RWPE1 (cell line): Measurements from ENCODE around the gene EOGT.

ENCODE experiments used
- CTCF ChIA-PET: fragments of 350-600 bp; sonication (Branson Sonifier 250); formaldehyde crosslinking; extraction: SDS; loops from one replicate; lab custom pipeline; 2021; lab: Yijun Ruan, JAX
- POLR2A ChIA-PET: fragments of 400-600 bp; formaldehyde crosslinking; extraction: SDS; loops from one replicate; lab custom pipeline; 2020; ENCODE audit warnings: antibody characterized with exemption; ENCODE audit not compliant: low non-redundant PET; lab: Yijun Ruan, JAX
- DNase-seq: peaks from one replicate; pipeline ENCODE4 v3.0.0; 2012; ENCODE audit warnings: low spot score
- H3K27ac ChIP-seq: fragments of 450-650 bp; 2 replicates; pipeline ENCODE4 v1.5.1; 2017
- CTCF ChIP-seq: fragments of 450-650 bp; conservative IDR thresholded peaks from 2 replicates; pipeline ENCODE4 v1.5.1; 2017; ENCODE audit warnings: low read depth, mild to moderate bottlenecking

Gene EOGT

DNA sequence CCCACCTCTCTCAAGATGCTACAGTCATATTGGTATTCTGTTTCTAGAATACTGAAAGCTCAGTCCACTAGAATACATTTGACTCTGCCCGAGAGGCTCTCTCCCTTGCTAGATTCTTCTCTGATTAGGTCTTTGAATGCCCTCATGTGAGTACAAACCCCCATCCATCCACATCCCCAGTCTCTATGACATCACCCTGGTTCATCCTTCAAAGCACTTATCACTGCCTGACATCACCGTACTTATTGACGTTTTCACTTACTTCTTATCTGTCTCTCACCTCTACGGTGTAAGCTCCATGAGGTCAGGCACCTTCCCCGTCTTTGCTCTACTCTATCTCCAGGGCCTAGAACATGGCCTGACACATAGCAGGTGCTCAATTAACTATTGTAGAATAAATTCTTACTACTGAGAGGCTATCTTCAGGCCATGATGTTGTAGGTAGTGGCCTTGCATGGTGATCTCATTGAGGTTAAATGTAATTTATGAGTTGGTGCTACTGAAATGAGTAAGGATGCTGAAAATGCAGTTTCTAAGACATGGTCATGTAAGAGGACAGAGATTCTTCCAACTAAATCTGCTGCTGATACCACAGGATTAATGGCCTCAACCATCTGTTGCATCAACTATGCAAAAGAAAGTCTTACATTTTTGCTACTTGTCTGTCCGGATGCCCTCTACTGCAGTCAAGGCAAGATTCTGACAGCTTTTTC lies 26.8 kb downstream of the EOGT start:
- ChIA-PET POLR2A (no interaction called here), CTCF (no interaction called here)
- no peak for TF ChIP-seq CTCF
- H3K27ac ChIP-seq = no peak overlapping the region
- no peak for DNase-seq

- H3K27ac ChIP-seq = no peak overlapping the region
- ChIA-PET CTCF (no interaction called here), POLR2A (no interaction called here)
- DNase-seq = no peak
- no peak for TF ChIP-seq CTCF
Measured at GRCh38 chr3:68985146-68985790, 28.2 kb downstream of the EOGT start.

GRCh38 chr3:68984011-68984530 lies 29.4 kb downstream of the EOGT start:
- POLR2A ChIA-PET = no interaction called here
- no peak for TF ChIP-seq CTCF
- no peak overlapping the region for H3K27ac ChIP-seq
- CTCF ChIA-PET = no interaction called here
- no peak for DNase-seq

- ChIA-PET CTCF (no interaction called here), POLR2A (no interaction called here)
- no peak overlapping the region for H3K27ac ChIP-seq
- no peak for TF ChIP-seq CTCF
- DNase-seq = no peak
Measured at GRCh38 chr3:68977486-68978167, 35.9 kb downstream of the EOGT start.

DNA sequence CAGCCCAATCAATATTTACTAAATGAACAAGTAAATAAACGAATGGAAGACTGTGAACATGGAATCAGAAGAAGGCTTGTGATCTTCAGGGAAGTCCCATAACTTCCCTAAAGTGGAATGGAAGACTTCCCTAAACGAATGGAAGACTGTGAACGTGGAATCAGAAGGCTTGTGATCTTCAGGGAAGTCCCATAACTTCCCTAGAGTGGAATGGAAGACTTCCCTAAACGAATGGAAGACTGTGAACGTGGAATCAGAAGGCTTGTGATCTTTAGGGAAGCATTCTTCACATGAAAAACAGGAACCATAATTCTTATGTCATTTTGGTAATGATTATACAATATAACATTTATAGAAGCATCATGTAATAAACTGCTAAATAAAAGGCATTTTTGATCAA lies 38.8 kb downstream of the EOGT start:
- H3K27ac ChIP-seq = no peak overlapping the region
- TF ChIP-seq CTCF = no peak
- CTCF ChIA-PET = no interaction called here
- no peak for DNase-seq
- POLR2A ChIA-PET = no interaction called here

DNA sequence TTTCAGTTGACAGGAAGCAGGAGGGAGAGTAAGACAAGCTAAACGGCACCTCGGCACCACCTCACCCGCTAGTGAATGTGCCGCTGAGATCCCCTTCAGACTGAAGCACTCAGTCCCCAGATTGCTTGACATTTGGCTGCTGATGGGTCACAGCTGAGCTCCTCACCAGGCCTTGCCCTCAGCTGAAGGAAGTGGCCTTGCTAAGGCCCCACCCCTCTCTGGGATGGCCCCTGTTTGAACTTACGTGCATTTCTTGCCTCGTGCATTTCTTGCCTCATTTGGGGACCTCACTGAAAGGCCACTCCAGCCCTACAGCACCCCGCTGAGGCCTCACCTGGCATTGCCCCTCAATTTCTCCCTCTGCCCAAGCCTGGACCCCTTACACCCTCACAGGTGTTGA lies 39.8 kb downstream of the EOGT start:
- ChIA-PET CTCF (interaction anchor here (0.6 kb wide), 1 partner anchor 569 kb away, joined by 5 read pairs; no protein-coding TSS in a partner anchor), POLR2A (no interaction called here)
- no peak overlapping the region for H3K27ac ChIP-seq
- TF ChIP-seq CTCF = no peak
- no peak for DNase-seq
